ENCODE measurements around the gene ACSF3.

The ACSF3 gene

GRCh38 chr16:89169778-89170177 is 76.1 kb downstream of the ACSF3 start (continued):
- TF ChIP-seq ZNF596 (tag by site-specific recombination; IDR thresholded peaks at IDR 0.05) (no peak), SETDB1 (IDR thresholded peaks at IDR 0.05; ENCODE audit: insufficient read length, low read length) (no peak), ZSCAN23 (tag by site-specific recombination; IDR thresholded peaks at IDR 0.05) (no peak)

DNA sequence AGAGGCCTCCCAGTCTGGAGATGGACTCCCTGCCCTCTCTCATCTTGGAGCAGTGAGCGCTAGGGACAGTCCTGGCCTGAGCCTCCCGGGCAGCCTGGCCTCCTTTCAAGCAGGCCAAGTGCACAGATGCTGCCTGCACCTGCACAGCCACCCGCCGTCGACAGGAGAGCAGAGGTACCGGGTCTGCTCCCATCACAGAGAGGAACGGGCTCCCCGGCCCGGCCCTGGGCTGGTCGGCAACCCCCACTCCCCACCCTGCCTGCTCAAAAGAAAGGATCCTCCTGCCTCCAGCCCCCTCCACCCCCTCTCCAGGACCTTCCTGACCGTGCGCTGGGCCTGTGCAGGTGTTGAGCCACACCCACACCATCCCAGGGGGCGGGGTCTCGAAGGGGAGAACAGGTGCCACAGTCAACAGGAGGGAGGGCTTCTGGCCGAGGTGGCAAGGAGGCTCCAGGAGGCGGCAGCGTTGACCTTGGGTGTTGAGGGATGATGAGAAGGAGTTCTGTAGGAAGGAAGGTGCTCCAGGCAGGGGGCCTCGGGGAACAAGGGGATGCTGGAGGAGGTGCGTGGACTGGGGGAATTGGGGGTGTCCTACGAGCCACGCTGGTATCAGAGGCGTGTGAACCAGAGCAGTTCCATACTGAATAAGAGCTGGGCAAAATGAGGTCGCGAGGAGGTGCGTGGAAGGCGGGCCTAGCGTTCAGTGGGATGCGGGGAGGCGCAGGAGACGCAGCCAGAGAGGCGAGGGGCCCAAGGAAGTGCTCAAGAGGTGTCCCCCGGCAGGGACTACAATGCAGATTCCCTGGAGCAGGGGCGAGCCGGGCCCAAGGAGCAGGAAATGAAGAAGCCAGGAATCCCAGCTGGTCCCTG is 76.9 kb downstream of the ACSF3 start:
- no peak overlapping the region for H3K4me3 ChIP-seq (ENCODE audit: low read depth, low read length)
- H3K27ac ChIP-seq (ENCODE audit: extremely low read depth, low read depth, low read length) = no peak overlapping the region
- H3K36me3 ChIP-seq (ENCODE audit: control insufficient read depth in 2 of 2, insufficient read depth in 1 of 2, low read length in 2 of 2) = no peaks in the 10 kb centered on the region
- peaks cover 3% of the 10 kb centered on the region; the same call in 1 of the 2 replicates for H3K4me1 ChIP-seq (ENCODE audit: control insufficient read depth, insufficient read depth, low read length)
- ChIA-PET CTCF (interaction anchor here (0.6 to 1.0 kb wide), 4 partner anchors 47 to 358 kb away, joined by 3 to 6 read pairs (median 4); partner anchors contain the start of gene ZNF778), POLR2A (interaction anchor here (0.5 to 1.2 kb wide), 6 partner anchors 22 to 919 kb away, joined by 3 to 11 read pairs (median 6); partner anchors contain the start of gene ZNF778)
- no peaks in the 10 kb centered on the region for H3K9me3 ChIP-seq (ENCODE audit: control insufficient read depth, insufficient read depth, low read depth, low read length)
- no peak for TF ChIP-seq ZNF48 (tag by site-specific recombination; IDR thresholded peaks at IDR 0.05)
- TF ChIP-seq ZNF626 (tag by site-specific recombination; IDR thresholded peaks at IDR 0.05) = no peak
- TF ChIP-seq SCRT2 (tag by site-specific recombination; IDR thresholded peaks at IDR 0.05) = peak; percentile 89
- TF ChIP-seq ZNF416 (tag by site-specific recombination; IDR thresholded peaks at IDR 0.05) = no peak
- TF ChIP-seq ZNF473 (tag by site-specific recombination; IDR thresholded peaks at IDR 0.05) = no peak
- no peak for TF ChIP-seq ATF2 (tag by site-specific recombination; IDR thresholded peaks at IDR 0.05; ENCODE audit: low read depth)
- no peak for TF ChIP-seq ZNF24 (tag by site-specific recombination; IDR thresholded peaks at IDR 0.05)
- TF ChIP-seq ZBTB10 (tag by site-specific recombination; IDR thresholded peaks at IDR 0.05) = 0 out of 2 replicates have a peak, but pooled peaks have one; percentile 21
- no peak for TF ChIP-seq ZNF707 (tag by site-specific recombination; IDR thresholded peaks at IDR 0.05)
- TF ChIP-seq HOXA7 (CRISPR knock-in tag; IDR thresholded peaks at IDR 0.05; ENCODE audit: borderline replicate concordance) = no peak
- TF ChIP-seq ZNF157 (tag by site-specific recombination; IDR thresholded peaks at IDR 0.05) = no peak
- no peak for TF ChIP-seq ZNF843 (tag by site-specific recombination; IDR thresholded peaks at IDR 0.05)
- peak; percentile 19; the same call in 1 of the 2 replicates for TF ChIP-seq KLF16 (tag by site-specific recombination; IDR thresholded peaks at IDR 0.05)
- peak; percentile 27; the same call in 1 of the 2 replicates for TF ChIP-seq ZFP3 (tag by site-specific recombination; IDR thresholded peaks at IDR 0.05; ENCODE audit: low read depth)
- peak; percentile 85 for TF ChIP-seq ZBTB20 (tag by site-specific recombination; IDR thresholded peaks at IDR 0.05)
- TF ChIP-seq GLIS2 (tag by site-specific recombination; IDR thresholded peaks at IDR 0.05) = 0 out of 2 replicates have a peak, but pooled peaks have one; percentile 17
- TF ChIP-seq ZNF558 (tag by site-specific recombination; IDR thresholded peaks at IDR 0.05) = no peak
- TF ChIP-seq, protein P1, sequence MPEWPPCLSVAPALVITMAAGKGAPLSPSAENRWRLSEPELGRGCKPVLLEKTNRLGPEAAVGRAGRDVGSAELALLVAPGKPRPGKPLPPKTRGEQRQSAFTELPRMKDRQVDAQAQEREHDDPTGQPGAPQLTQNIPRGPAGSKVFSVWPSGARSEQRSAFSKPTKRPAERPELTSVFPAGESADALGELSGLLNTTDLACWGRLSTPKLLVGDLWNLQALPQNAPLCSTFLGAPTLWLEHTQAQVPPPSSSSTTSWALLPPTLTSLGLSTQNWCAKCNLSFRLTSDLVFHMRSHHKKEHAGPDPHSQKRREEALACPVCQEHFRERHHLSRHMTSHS (tag by site-specific recombination; IDR thresholded peaks at IDR 0.05) = no peak
- no peak for TF ChIP-seq ZFP69B (tag by site-specific recombination; IDR thresholded peaks at IDR 0.05)
- TF ChIP-seq ZNF501 (tag by site-specific recombination; IDR thresholded peaks at IDR 0.05) = no peak
- TF ChIP-seq ZNF214 (tag by site-specific recombination; IDR thresholded peaks at IDR 0.05; ENCODE audit: borderline replicate concordance) = no peak
- no peak for TF ChIP-seq ZNF830 (tag by site-specific recombination; IDR thresholded peaks at IDR 0.05; ENCODE audit: low read depth)
- no peak for TF ChIP-seq ZBTB44 (tag by site-specific recombination; IDR thresholded peaks at IDR 0.05)
- TF ChIP-seq CTCF (tag by site-specific recombination; IDR thresholded peaks at IDR 0.05) = peak; percentile 47; the same call in 1 of the 2 replicates
